GM19468 (cell line): ENCODE results near the gene GPR107.
A peak's percentile ranks its signal among the peaks of the same experiment; 100 is the strongest.

Experiments
- ATAC-seq: cut with Tn5 transposase; IDR thresholded peaks from one replicate; pipeline ENCODE4 v1.9.1; 2021; ENCODE audit warnings: mild to moderate bottlenecking, moderate library complexity, moderate number of reproducible peaks; ENCODE audit not compliant: unreplicated experiment; ENCODE audit errors: extremely low read depth

GPR107 gene

DNA sequence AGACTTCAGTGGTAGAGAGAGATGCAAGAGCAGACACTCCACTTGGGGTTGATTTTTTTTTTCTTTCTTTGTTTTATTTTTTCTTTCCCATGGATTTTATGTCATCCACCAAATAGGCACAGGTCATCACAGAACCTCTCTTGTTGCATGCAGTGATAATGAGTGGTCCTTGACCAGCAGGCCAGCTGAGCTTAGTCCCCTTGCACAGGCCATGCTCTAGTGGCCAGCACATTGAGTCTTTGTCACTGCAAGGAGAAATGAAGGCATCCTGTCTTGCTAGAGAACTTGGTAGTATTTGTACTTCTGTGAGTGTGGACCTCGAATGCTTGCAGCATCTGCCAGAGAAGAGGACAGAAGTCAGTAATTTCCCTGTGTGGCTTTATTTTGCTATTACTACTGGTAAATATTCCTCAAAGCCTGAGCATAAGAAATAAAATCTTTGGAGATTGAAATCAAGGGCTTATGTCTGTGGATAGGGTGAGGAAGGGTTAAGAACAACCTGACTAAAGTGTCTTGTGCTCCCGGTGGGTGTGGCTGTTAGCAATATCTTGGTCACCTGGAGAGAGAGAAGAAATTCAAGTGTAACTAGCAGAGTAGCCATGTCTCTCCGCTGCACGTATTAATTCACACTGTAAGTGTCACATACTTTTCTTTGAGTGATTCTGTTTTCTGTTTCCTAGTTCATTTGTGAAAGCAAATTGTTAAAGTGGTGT, 73.2 kb downstream of the GPR107 start:
- no peak for ATAC-seq

DNA sequence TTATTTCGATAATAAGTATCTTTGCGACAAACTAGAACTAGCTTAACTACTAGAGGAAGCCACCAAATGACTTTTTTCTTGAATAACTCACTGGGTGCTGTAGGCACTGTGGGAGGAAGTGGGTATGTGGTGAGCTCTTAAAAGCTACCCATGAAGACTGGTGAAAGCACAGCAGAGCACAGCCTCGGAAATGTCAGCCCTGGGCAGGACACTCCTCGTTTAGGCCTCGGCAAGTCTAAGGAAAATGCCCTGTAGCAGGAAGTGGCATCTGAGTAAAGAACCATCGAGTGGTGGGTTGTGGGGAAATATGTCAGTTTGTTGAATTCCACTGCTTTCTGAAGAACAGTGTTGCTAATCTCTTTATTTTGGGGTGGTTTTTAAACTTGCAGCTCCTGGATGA, 74.5 kb downstream of the GPR107 start:
- peak; percentile 43 for ATAC-seq

DNA sequence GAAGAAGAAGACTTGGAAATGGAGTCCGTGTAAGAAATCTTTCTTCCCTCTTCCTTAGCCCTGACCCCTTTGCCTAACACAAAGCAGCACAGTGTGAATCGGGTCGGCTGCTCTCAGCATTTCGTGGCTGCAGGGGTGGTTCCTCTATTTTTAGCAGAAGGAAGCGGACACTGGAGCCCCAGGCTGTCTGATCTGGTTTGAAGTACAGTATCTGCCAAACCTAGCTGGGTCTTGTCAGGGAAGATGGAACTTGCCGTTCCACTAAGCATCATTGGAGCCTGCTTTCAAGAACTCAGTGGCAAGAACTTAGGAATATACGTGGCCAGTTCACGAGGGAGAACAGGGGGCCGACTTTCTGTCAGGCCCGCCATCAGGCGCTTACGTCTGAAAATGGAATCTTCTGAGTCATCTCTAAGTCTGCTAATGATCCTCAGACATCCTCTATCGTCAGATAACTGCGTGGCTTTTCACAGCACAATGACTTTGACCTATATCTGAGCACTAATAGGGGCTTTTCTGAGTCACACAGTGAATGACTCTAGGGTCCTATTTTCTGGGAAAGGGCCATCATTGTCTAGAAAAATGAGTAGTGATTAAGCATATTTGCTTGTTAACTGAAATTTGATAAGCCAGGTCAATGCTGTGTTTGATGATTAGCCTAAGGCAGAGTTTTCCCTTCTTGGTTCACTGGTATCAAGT, 75.2 kb downstream of the GPR107 start:
- peak; percentile 37 for ATAC-seq

DNA sequence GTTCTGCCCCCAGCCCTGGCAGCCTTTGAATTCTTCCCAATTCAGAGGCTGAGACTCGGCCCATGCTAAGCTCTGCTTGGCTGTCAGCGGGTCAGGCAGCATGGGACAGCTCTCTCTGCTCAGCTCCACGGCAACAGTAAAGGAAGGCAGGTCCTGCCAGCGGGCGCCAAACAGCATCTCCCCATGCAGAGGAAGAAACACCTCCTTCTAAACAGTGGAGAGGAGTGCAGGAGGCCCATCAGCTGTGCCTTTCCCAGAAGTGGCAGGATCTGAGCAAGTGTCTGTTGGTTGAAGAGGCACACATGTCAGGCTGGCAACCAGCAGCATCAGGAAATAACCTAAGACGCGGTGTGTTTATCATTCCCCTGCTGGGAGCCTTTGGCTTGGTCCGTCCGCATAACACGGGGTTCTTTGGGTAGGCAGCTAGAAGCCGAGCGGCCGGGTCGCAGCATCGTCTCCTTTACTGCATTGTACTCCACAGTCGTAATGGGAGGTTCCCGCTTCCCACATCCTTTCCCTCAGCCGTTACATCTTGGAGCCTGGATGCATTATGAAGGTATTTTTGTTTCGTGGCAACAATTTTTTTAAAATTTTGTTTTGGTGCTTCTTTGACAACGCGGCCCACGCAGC, 75.8 kb downstream of the GPR107 start:
- ATAC-seq = no peak

DNA sequence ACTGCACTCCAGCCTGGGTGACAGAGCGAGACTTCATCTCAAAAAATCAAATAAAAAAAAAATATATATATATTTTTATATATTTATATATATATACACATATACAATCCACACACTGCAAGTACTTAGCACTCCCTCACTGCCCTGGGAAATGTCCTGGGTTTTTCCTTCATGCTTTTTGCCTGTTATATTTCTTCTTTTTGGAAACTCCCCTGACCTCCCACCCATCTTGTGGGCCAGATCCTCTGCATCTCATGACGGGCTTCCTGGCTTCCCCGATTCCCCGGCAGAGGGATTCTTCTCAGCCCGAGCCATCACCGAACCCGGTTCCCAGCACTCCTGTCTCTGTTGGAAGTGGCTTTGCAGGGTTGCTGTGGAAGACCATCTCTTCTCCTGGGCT, 79.0 kb downstream of the GPR107 start:
- no peak for ATAC-seq

DNA sequence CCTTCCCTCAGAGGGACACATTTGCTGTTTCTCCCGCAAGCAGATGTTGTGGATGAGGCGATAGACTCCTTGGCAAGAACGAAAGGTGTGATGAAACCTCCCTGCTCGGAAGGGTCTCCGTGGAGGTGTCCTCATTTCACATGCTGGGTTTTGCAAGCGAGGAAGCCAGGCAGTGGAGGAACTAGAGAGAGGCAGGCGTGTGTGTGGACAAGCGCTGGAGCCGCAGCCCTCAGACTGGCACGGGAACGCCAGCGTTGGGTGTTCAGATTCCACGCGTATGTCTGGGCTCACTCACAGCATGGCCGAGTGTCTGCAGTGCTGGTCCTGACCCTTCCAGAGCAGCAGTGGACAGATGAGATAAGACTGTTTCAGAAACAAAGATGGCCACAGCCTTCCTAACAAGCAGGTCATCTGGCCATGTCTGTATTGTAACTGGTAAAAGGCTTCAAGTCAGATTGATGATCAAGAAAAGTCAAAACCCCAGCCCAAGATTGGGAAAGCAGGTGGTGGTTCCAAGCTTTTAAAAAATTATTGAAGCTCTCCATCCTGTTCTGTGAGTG, 83.5 kb downstream of the GPR107 start:
- no peak for ATAC-seq

DNA sequence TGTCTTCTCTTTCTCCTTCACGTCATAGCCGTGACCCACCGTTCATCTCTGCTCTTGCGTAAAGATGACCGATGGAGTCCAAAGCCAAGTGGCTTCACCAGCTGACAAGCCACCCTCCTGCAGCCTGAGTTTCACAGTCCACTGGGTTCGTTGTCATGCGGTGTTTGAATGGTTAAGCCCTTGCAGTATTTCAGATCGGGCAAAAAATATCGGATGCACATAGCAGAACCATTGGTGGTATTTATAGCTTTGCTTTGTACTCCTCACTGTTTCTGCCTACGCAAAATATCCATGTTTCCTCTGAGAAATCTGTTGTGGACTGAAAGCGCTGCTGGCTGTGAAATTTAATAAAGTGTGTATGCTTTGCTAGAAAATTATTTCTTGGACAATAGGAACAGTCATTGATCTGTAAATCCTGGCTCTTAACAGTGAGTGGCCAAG, 84.0 kb downstream of the GPR107 start:
- ATAC-seq = no peak

DNA sequence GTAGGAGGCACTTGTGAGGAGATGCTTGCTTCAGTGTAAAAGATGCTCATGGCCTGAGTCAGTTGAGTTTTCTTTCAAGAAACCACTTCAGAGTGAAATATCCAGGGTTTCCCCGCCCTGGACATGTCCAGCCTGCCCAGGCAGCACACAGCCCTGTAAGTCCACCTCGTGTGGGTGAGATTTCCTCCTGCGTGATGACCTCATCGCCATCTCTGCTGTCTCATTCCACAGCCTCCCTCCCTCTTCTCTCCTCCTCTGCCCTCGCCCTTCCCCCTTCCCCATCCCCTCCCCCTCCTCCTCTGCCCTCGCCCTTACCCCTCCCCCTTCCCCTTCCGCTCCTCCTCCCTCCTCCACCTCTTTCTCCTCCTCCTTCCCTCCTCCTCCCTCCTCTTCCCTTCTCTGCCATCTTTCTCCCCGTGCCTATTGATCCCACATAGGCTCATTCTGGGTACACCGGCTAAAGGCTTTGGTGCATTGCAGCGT, 84.5 kb downstream of the GPR107 start:
- no peak for ATAC-seq

DNA sequence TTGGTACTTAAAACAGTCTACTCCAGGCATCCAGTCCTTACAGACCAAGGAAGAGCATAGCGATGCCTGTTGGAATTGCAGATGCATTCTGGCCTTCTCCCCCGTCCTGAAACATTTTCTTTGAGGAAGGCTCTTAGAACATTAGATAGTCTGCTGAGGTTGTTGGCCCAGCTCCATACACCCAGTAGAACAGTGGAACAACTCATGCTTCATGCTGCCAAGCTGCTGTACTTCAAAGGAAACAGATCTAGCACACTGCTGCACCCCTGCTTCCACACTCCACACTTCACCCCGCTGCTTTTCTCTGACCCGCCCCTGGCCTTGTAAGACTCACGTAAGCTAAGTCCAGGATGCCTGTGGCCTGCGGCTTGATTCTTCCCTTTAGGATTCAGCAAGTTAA, 85.1 kb downstream of the GPR107 start:
- no peak for ATAC-seq

DNA sequence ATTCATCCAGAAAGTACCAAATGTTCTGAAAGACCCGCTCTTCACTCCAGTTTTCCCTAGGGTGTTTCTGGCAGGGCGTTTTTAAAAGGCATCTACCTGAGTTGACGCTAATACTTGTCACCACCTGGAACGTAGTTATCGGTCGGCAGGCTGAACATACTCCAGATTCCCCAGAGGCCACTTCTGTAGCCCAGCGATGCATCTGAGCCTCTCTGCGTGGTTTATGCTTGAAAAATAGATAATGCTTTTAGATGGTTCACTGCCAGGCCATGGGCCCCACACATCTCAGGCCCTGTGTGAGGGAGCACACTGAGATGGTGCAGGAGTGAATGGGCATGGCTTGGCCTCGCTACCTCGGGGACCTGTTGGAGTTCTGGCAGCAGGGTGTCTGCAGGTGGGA, 85.5 kb downstream of the GPR107 start:
- no peak for ATAC-seq

DNA sequence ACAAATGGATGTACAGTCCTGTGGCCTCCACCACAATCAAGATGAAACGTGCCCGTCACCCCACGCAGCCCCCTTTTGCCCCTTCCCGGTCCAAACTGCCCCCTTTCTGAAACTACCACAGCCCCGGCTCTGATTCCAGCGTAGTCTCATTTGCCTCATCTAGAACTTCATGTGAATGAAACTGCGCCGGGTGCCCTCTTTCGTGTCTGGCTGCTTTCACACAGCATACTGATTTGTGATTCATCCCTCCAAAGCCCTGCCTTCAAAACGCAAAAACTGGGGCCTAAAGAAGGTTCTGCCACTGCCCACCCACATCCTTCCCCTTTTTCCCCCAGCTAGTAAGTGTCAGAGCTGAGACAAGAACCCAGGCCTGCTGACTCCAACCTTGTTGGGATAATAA, 87.0 kb downstream of the GPR107 start:
- no peak for ATAC-seq

DNA sequence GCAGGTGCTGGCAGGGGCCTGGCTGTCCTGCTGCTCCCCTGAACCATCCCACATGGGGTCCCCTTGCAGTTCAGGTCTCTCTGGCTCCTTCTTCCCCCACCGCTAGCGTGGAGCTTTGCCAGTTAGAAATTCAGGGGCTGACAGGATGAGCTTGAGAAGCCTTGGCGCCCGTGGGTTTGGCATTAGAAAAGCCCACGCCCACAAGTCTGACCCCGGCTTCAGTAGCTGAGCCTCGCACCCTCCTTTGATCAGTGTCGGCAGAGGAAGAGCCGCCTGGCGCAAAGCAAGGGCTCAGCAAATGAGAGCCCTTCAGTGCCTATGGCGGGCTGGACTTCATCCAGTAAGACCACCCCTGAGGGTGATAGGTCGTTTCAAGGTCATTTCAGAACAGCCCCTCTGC, 88.3 kb downstream of the GPR107 start:
- ATAC-seq = no peak

DNA sequence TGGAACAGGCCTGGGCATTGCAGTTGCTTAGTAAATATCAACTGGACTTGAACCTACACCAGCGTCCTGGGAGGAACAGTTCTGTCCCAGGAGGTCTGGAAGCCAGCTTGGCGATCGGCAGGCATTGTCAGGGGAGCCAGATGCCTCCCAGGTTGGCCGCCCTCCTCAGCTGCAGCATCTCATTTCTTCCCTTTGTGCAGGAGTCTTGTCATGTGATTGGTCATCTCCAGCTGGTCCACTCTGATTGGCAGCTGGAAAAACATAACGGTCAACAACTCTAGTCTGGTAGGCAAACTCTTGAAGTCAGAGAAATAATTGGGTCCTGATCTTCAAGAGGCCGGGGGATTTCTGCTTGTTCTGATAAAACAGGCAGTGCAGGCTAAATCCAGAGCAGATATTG, 88.9 kb downstream of the GPR107 start:
- ATAC-seq = no peak

DNA sequence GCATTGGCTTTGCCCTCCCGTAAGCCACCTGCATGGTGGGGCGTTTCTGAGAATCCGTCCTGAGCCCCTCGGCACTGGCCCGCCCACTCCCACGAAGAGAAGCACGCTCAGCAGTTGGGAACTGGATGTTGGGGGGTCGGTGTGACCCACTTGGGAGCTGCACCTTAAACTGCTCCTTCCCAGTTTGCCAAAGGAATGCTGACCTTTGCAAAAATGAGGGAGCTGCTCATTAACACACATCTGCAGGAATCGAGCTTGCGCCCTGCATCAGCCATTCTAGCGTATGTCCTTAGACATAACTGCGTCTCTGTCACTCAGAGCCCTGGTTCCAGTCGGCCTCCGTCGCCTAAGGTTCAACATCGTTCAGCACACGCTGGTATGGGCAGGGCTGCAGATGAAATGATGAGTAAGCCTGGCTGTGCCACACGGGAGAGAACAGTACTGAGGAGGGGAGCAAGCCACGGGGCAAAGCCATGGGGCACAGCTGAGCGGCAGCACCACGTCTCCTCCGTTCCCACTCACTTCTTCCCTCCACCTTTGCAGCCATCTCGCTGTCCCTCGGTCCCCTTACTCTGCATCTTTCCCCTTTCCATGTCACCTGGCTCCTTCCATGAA, 89.7 kb downstream of the GPR107 start:
- ATAC-seq = no peak

DNA sequence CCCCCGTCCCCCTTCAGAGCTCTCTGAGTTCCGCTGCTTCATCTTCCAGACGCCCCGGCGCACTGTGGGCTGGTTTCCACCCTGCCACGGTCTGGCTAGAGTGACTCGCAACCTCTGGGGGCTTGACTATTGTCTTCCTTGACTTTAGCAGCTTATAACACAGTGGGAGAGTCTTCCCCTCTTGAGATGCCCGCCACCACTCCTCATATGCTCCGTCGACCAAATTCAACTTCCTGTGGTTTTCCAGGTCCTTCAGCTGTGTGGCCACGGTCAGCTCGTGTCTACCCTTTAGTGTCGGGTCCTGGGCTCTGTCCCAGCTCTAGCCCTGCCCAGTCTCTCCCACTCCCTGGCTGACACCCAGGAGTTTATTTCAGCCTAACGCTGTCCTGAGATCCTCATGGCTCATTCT, 90.3 kb downstream of the GPR107 start:
- no peak for ATAC-seq

DNA sequence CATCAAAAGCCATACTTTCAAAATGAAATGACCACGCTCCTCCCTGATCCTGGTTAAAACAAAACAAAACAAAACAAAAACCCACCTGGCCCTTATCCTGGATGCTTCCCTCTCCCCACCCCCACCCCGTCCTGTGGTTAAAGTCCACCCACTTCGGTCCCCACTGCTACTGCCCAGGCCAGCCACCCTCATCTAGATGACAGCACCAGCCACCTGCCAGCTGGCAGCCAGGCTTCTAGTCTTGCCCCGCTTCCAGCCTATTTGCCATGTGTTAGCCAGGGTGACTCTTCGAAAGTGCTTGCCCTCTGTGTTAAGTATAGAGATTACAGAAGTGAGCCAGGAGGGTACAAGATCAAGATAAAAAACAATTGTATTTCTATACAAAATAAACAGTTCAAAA, 91.0 kb downstream of the GPR107 start:
- ATAC-seq = no peak

DNA sequence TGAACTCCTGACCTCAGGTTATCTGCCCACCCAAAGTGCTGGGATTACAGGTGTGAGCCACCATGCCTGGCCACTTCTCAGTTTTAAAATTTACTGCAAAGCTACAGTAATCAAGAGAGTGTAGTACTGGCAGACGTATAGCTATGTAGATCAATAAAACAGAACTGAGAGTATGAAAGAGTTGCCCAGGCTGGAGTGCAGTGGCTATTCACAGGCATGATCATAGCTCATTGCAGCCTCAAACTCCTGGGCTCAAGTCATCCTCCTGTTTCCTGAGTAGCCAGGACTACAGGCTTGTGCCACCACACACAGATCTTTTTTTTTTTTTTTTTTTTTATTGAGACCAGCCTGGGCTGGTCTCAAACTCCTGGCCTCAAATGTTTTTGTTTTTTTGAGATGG, 92.0 kb downstream of the GPR107 start:
- no peak for ATAC-seq

DNA sequence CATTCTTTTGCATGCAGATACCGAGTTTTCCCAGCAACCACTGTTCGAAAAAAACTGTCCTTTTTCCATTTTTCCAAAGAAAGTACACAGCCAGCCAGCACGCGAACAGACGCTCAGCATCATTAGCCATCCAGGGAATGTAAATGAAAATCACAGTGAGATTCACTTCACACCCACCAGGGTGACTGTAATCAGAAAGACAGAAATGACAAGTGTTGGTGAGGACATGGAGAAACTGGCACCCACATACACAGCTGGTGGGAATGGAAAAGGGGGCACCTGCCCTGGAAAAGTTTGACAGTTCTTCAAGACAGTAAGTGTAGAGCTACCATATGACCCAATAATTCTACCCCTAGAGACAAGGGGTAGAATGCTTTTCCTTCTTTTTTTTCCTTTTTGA, 93.5 kb downstream of the GPR107 start:
- ATAC-seq = no peak

DNA sequence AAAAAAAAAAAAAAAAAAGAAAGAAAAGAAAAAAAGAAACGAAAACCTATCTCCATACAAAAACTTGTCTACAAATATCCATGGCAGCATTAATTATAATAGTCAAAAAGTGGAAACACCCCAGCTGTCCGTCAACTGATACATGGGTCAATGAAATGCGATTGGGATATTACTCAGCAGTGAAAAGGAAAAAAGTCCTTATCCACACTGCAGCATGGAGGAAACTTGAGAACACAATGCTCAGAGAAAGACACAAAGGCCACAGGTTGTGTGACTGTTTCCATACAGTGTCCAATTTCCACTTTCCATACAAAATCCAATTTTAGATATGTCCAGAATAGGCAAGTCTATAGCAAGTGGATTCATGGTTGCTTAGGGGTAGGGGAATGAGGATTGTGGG, 94.2 kb downstream of the GPR107 start:
- no peak for ATAC-seq

DNA sequence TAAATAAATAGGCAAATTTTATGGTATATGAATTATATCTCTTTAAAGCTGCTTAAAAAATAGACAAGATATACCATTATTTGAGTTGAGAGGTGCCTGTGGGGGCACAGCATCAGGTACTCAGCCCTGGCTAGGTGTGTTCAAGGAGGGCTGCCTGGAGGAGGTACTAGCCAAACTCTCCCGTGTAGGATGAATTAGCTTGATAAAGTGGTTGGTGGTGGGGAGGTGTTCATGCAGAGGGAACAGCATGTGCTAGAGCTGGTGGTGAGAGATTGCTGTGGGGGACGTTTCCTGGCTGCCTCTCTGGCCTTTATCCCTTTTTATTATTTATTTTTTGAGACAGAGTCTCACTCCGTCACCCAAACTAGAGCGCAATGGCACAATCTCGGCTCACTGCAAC, 95.3 kb downstream of the GPR107 start:
- no peak for ATAC-seq
